ENCODE data around the gene AHCYL1. TPM values are rescaled to one million over a fixed set of nuclear protein-coding genes. Genes with fewer than 3 reads are reported as not detected.

Gene AHCYL1
- total RNA-seq, 1 experiment from 2014 or later, result 89.0 TPM

- DNase-seq, result no peak
- no peak for TF ChIP-seq CTCF (conservative IDR thresholded peaks at IDR 0.05)
- Histone ChIP-seq H4K8ac (replicated peaks; ENCODE audit: insufficient read length, low read depth, low read length) (no peak overlapping the region), H2BK12ac (ENCODE audit: insufficient read length, low read depth, low read length) (no peak overlapping the region), H3K18ac (ENCODE audit: insufficient read length, low read depth, low read length) (no peak overlapping the region), H2BK20ac (ENCODE audit: low read depth, low read length, poor library complexity, severe bottlenecking) (no peak overlapping the region), H4K91ac (ENCODE audit: insufficient read length, low read depth, low read length) (no peak overlapping the region), H3K4ac (ENCODE audit: low read depth, low read length) (no peak overlapping the region), H2AFZ (ENCODE audit: low read length) (no peak overlapping the region), H4K20me1 (ENCODE audit: control insufficient read depth, insufficient read depth, insufficient read length) (no peaks in the 10 kb centered on the region), H4K5ac (ENCODE audit: insufficient read length, low read depth, low read length) (no peak overlapping the region), H3K23ac (ENCODE audit: insufficient read length, low read depth, low read length) (no peak overlapping the region), H2BK5ac (ENCODE audit: insufficient read length, low read length) (no peak overlapping the region), H3T11ph (ENCODE audit: low read length) (no peak overlapping the region), H3K56ac (ENCODE audit: insufficient read length, low read depth, low read length) (no peak overlapping the region), H3K23me2 (ENCODE audit: insufficient read length, low read depth, low read length, poor library complexity, severe bottlenecking) (no peaks in the 10 kb centered on the region), H3K4me2 (ENCODE audit: insufficient read depth, insufficient read length, low read length) (no peak overlapping the region), H3K4me1 (ENCODE audit: insufficient read depth, low read length) (no peaks in the 10 kb centered on the region), H3K27ac (ENCODE audit: insufficient read length, low read depth, low read length) (no peak overlapping the region), H3K79me2 (ENCODE audit: insufficient read depth, low read length) (no peaks in the 10 kb centered on the region), H3K9ac (ENCODE audit: extremely low read depth, insufficient read length, low read length) (no peak overlapping the region), H2BK15ac (ENCODE audit: low read depth, low read length) (no peak overlapping the region), H2BK120ac (ENCODE audit: low read depth, low read length, poor library complexity, severe bottlenecking) (no peak overlapping the region), H3K27me3 (ENCODE audit: insufficient read depth, low read length) (no peaks in the 10 kb centered on the region), H3K79me1 (ENCODE audit: insufficient read depth, low read depth, low read length, poor library complexity, severe bottlenecking) (no peaks in the 10 kb centered on the region), H3K14ac (ENCODE audit: insufficient read depth, low read length) (no peak overlapping the region), H3K9me3 (ENCODE audit: control insufficient read depth, low read depth, low read length) (no peaks in the 10 kb centered on the region), H2AK5ac (ENCODE audit: insufficient read length, low read length) (no peak overlapping the region)
- WGBS (ENCODE audit: extremely low coverage, insufficient read length, low lambda C conversion rate), result no CpG with 5 or more reads among the region's 6 CpGs
- peaks cover 29 to 59% (median 58%) of the 10 kb centered on the region in 3 experiments for H3K36me3 Mint-ChIP-seq (ENCODE audit: insufficient read depth in 1 of 3, low read depth in 3 of 3)
- no peaks in the 10 kb centered on the region for H3K9me3 Mint-ChIP-seq
- no peak overlapping the region; a peak in 1 of 7 replicates for H3K27ac Mint-ChIP-seq
- H3K4me1 Mint-ChIP-seq, result no peaks in the 10 kb centered on the region
- H3K27me3 Mint-ChIP-seq (ENCODE audit: low read depth), result peaks cover 8% of the 10 kb centered on the region
- H3K4me3 Mint-ChIP-seq, result no peak overlapping the region
Observed at GRCh38 chr1:110059133-110059863, 74.7 kb downstream of the AHCYL1 start.

Measured in H9 (cell line).